Esophagus mucosa (tissue), 1 donor: ENCODE results near the gene TRIM52. TPM values are rescaled to one million over a fixed set of nuclear protein-coding genes. Genes with fewer than 3 reads are reported as not detected.

Source experiments
- ATAC-seq: fragments of 200-7000 bp; cut with Tn5 transposase; one replicate; pipeline ENCODE4 v1.9.1; 2020
- total RNA-seq: library from RNA; stranded (reverse); gene quantifications from one replicate; pipeline ENCODE4 v1.2.4, GENCODE V29; 2023
- donor health status: DM: yes; HTN: yes; CAD: no.

The TRIM52 gene
- total RNA-seq, 1 donor from 2014 or later: 2.7 TPM

DNA sequence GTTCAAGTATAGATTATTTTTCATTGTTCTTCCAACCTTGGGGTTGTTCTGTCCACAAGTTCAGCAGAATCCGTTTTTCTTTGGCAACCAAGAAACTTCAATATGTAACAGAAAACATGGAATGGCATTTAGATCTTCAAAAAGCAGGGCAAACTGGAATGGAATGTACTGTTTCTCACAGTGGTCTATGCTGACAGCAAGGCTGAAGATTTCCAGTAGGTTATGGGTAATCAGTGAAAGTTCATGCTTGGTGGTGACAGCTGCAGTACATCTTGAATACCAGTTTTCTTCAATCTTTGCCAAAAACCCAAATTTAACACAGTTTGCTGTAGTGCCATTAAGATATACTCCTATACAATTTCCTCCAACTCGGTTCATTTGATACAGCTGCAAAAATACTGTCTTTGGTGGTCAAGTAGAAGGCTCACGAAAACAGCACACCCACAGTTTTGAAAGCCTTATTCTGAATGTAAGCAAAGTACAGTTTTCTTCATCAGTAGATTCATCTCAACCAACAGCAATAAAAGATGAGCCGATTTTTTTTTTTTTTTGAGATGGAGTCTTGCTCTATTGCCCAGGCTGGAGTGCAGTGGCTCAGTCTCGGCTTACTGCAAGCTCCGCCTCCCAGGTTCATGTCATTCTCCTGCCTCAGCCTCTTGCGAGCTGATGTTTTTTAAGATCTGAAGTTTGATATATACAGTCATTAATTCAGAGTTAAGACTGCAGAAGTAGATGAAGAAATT is 4.9 kb downstream of the TRIM52 start:
- ATAC-seq: no peak

DNA sequence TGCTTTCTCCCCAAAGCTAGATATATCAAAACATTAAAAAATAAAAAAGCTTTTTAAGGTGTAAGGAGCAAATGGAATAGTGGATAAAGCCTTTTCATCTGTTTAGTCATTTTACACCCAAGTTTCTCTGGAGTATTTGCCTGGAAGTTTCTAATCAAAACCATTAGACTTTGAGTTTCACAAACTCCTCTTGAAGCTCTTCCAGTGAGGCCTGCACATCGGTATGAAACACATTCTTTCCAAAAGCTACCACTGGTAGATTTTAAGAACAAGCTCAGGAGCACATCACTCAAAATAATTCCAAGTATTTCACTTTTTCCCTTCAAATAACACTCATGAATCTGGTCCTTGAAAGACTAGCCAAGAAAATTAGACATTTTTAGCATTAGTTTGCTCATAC is 5.7 kb downstream of the TRIM52 start:
- no peak for ATAC-seq

DNA sequence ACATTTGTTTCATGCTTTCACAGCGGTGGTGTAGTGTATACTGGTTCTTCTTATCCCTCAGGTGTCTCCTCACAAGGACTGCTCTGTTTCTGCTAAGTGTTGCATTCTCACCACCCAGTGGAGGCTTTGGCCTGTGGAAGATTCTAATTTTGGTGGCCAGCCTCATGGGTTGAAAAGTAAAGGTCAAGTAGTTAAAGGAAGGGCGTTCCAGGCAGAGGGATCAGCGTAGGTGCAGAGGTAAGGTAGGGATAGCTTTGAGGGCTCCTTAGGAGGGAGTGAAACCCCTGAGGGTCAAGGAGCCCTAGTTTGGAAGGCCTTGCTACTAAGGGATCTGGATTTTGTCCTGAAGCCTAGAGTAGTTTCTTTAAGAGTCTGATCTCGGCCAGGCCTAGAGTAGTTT is 12.7 kb downstream of the TRIM52 start:
- ATAC-seq: no peak

- ATAC-seq: peak; percentile 81
These were observed 14.5 kb downstream of the TRIM52 start for GRCh38 chr5:181246276-181247049.

- no peak for ATAC-seq
These were observed 15.3 kb downstream of the TRIM52 start for GRCh38 chr5:181245427-181246275.

DNA sequence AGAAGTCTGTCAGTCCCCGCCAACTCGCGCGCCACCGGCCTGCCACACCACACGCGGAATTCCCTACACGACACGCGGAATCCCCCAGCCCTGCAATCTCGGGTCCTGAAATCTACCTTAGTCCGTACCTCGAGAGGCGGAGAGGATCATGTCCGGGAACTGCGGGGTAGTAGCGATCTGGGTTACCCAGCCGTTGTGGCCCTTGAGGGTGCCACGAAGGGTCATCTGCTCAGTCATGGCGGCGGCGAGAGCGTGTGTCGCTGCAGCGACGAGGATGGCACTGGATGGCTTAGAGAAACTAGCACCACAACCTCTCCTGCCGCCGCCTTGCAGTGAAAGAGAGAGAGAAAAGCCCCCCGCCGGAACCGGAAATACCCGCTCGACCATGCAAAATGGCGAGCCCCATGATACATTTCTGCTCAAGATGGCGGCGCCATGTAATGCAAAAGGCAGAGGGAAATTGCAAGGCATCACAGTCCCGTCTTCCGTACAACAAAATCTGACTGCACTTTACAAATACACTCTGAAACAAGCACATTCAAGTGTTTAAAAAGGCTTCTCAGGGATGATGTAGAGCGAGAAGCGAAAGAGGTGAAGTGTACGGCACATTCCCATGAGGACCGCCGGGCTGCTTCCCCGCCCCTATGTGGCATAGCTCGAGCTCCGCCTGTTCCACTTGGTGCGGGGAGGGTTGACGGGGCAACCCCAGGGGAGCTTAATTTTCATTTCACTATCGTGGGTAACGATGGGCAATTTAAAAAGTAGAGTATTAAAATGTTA is 17.2 kb downstream of the TRIM52 start, which contains the start of gene RACK1:
TSS of gene RACK1 (minus strand) at position 343 of the 780 bp plus-strand sequence. CDS start at position 237, 106 bp downstream.
- ATAC-seq: peak; percentile 61

- no peak for ATAC-seq
These were observed 17.9 kb downstream of the TRIM52 start for GRCh38 chr5:181243018-181243563.

GRCh38 chr5:181242031-181242451 is 18.9 kb downstream of the TRIM52 start:
- ATAC-seq: no peak

DNA sequence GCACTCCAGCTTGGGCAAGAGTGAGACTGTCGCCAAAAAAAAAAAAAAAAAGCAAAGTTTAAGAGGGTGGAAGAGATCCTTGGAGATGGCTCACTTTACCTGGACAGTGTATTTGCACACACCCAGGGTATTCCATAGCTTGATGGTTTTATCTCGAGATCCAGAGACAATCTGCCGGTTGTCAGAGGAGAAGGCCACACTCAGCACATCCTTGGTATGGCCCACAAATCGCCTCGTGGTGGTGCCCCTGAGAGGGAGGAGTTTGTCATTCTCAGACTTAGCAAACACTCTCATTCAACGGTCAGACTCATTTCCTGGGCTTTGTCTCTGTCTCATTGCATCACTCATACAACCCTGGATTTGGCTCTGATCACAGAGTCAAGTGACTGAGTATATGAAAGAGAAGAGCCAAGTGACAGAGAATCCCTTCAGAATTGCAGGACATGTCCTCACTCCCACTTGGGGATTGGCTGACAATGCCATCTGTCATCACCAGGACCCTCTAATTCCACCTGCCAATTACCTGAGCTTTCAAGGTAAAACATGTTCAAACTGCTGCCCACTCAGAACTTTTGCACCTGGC is 19.5 kb downstream of the TRIM52 start:
- ATAC-seq: peak; percentile 46

- no peak for ATAC-seq
These were observed 21.8 kb downstream of the TRIM52 start for GRCh38 chr5:181239062-181239663.

GRCh38 chr5:181237729-181238385 is 23.1 kb downstream of the TRIM52 start:
- ATAC-seq: no peak

- no peak for ATAC-seq
These were observed 23.8 kb downstream of the TRIM52 start for GRCh38 chr5:181236954-181237641.

- ATAC-seq: no peak
These were observed 24.5 kb downstream of the TRIM52 start for GRCh38 chr5:181236471-181236870.

- no peak for ATAC-seq
These were observed 25.1 kb downstream of the TRIM52 start for GRCh38 chr5:181235689-181236366.

- no peak for ATAC-seq
These were observed 25.6 kb downstream of the TRIM52 start for GRCh38 chr5:181235323-181235688.

- ATAC-seq: peak; percentile 29
These were observed 26.3 kb downstream of the TRIM52 start for GRCh38 chr5:181234455-181235306.

DNA sequence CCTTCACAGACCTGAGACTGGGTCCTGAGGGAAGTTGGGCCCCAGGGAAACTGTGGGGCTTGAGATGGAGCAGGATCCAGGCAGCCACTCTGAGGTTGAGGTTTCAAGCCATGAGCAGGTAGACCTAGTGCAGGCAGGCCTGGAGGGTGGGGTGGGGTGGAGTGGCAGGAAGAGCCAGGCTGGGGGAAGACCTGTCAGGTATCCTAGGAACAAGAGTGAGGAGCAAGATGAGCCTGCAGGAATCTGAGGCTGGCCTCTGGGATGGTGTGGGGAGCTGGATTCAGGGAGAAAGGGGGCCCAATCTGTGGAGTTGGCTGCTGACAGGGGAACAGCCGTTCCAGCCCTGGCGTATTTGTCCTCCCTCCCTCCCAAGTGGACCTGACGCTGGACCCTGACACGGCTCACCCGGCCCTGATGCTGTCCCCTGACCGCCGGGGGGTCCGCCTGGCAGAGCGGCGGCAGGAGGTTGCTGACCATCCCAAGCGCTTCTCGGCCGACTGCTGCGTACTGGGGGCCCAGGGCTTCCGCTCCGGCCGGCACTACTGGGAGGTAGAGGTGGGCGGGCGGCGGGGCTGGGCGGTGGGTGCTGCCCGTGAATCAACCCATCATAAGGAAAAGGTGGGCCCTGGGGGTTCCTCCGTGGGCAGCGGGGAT is 27.0 kb downstream of the TRIM52 start:
- peak; percentile 59 for ATAC-seq
